Stimulated activated CD8-positive, alpha-beta memory T cell treated with anti-CD3 and anti-CD28 coated beads, Interleukin-12 subunit alpha, Interleukin-12 subunit beta, amount 100 ng/mL, for 1 hour (primary cell): ENCODE measurements around the gene SLC49A3.
"Not testable (repeated sequence)": the region's sequence is repeated elsewhere in the genome, so short reads cannot be mapped to it uniquely, and the experiment has no call there.

Source experiments
- DNase-seq: peaks from one replicate; pipeline ENCODE4 v3.0.0-alpha.2; 2020; ENCODE audit warnings: low read depth

Gene SLC49A3

DNA sequence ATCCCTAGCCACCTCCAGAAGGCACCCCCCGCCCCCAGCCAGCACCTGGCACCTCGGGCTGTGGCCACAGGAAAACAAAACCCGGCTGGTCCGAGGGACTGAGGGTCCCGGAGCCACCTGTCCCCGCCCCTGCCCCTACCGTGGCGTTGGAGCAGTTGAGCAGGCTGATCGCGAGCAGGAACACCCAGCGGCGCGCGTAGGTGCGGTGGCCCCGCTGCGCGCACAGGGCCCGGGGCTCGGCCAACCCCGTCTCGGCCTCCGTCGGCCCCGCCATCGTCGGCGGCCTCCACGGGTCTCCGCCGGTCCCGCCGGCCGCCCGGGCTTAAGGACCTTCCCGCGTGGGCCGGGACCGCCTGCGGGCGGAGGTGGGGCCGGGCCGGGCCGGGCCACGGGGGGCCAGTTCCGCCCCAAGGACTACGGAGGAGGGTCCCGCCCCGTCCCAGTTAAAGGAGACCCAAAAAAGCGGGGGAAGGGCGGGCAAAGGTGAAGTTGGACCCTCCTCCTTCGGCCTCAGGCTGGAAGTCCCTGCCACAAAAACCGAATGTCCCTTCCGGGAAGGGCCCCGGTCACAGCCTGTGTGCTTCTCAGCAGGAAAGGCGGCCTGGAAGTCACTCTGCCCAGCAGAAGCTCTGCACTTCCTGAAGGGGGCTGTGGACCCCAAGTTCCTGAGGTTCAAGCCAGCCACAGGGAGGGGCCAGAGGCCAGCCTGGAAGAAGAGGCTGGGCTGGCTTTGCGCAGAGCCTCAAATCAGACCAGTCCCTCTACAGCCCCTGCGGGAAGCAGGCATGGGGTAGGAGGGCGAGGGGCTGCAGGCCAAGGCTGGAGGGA is at the start of gene SLC49A3:
TSS of gene SLC49A3 (minus strand) at position 298 of the 828 bp plus-strand sequence. CDS start at position 274, 24 bp downstream.
- DNase-seq = no peak

DNA sequence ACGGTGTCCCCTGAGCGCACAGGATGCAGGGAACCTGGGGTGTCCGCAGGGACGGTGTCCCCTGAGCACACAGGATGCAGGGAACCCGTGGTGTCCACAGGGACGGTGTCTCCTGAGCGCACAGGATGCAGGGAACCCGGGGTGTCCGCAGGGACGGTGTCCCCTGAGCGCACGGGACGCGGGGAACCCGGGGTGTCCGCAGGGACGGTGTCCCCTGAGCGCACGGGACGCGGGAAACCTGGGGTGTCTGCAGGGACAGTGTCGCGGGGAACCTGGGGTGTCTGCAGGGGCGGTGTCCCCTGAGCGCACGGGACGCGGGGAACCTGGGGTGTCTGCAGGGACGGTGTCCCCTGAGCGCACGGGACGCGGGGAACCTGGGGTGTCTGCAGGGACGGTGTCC is 47.6 kb upstream of the SLC49A3 start:
- DNase-seq = not testable (repeated sequence)

DNA sequence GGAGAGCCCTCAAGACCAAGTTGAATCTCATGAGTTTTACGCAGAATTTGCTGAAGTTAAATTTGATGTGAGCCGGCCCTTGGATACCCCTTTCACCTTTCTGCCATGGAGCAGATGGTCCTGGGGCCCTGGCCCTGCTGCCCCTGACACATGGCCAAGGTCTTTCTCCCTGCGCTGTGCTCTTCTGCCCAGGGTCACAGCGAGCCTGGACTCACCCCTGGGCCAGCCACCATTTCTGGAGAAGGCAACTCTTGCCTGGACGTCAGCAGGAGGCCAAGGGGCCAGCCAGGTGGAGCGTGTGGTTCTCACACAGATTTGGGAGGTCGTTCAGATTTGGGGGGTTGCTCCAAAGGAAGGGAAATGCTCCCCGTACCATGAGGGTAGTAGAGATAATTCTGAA is 46.6 kb upstream of the SLC49A3 start:
- no peak for DNase-seq

DNA sequence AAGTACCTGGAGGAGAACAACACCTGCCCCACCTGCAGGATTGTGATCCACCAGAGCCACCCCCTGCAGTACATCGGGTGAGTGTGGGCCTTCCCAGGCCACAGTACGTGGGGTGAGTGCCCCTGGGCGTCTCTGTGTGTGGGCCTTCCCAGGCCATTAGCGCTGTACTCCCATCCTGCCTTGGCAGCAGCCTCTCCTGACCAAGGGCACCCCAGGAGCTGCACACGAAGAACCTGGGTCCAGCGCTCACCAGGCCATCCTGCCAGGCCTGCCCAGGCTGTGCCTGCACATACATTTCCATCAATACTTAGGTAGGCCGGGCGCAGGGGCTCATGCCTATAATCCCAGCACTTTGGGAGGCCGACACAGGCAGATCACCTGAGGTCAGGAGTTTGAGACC is 46.0 kb upstream of the SLC49A3 start:
- DNase-seq = no peak

DNA sequence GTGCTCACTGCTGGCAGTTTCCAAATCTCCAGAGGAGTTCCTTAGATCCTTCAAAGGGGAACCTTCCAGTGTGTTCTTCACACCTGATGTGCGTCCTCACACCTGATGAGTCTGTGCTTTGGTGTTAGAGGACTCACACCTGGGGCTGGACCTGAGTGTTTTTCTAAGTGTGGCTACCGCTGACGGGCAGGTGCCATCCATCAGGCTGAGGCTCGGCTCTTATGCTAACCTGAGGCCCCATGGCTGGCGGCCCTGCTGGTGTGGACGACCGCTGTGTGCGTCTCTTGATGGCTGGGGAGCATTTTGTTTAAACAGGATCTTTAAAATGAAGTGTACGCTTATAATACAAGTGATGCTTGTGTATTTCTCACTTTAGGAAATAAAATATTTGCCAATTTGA is 45.1 kb upstream of the SLC49A3 start:
- DNase-seq = no peak

DNA sequence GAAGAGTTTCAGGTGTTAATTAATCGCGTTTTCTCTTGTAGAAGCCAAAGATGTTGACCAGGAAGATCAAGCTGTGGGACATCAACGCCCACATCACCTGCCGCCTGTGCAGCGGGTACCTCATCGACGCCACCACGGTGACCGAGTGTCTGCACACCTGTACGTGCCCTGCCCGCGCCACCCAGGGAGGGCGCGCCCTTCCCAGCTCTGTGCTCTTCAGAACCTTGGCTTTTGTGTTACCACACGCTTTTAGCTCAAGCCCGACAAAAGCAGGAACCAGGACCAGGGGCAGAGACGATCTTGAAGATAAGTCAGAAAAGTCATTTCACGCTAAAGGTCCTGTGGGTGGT is 44.7 kb upstream of the SLC49A3 start:
- DNase-seq = no peak

- DNase-seq = no peak
Measured at GRCh38 chr4:732911-733630, 44.1 kb upstream of the SLC49A3 start.

DNA sequence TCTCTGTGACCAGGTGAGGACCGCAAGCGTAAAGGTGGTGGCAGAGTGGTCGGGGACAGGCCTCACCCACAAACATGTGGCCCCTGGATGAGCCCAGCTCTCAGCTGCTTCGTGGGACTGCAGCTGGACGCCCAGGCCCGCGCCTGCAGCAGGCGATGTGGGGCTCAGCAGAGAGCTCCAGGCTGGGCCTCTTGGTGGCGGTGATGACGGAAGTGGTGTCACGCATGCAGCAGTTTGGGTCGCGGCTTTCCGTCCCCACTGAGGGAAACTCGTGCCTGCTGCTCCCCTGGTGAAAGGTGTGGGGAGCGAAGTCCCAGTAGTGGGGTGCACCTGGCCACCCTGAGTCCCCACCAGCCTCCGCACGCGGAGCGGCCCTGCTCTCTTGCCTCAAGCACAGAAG is 43.5 kb upstream of the SLC49A3 start:
- DNase-seq = no peak

DNA sequence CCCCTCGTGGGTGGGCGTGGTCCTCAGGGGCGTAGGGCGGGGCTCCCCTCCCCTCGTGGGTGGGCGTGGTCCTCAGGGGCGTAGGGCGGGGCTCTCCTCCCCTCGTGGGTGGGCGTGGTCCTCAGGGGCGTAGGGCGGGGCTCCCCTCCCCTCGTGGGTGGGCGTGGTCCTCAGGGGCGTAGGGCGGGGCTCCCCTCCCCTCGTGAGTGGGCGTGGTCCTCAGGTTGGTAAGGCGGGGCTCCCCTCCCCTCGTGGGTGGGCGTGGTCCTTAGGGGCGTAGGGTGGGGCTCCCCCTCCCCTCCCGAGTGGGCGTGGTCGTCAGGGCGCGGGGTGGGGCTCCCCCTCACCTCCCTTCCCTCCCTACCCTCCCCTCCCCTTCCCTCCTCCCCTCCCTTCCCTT is 43.0 kb upstream of the SLC49A3 start:
- DNase-seq = not testable (repeated sequence)

GRCh38 chr4:730946-731904 is 42.3 kb upstream of the SLC49A3 start:
- not testable (repeated sequence) for DNase-seq

GRCh38 chr4:730511-730910 is 41.6 kb upstream of the SLC49A3 start:
- no peak for DNase-seq

- no peak for DNase-seq
Measured at GRCh38 chr4:729336-730315, 40.7 kb upstream of the SLC49A3 start.

DNA sequence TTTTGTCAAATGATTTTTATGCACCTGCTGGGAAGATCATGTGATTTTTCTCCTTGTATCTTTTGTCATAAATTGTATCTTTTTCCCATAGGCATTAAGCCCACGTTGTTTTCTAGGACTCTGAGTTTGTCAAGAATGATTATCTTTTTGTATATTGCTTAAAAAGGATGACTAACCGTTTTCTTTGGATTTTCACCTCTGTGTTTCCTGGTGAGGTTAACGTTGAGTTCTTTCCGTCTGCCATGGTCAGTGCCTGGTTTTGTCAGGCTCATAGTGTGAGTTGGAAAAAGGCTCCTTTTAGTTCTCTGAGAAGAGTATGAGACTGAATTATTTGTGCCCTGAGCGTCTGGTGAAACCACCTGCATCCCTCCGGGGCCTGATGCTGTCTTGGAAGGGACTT is 38.6 kb upstream of the SLC49A3 start:
- DNase-seq = no peak

DNA sequence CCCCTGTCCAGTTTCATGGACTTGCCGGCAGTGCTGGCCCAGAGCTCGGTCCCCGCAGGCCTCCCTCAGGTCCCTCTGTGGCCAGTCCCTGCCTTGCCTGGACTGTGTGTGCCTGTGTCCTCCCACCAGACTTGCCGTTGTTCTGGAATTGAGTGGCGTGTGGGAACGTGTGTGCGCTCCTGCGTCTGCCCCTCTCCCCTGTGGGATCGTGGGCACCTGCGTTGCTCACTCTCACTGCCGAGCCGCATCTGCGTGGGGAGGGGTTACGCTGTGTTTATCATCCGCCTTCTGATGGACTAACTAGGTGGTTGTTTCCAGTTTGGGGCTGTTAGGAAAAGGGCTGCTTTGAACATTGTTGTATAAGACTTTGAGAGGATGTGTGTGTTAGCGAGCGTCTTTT is 37.9 kb upstream of the SLC49A3 start:
- no peak for DNase-seq

GRCh38 chr4:726235-726787 is 37.4 kb upstream of the SLC49A3 start:
- DNase-seq = no peak

DNA sequence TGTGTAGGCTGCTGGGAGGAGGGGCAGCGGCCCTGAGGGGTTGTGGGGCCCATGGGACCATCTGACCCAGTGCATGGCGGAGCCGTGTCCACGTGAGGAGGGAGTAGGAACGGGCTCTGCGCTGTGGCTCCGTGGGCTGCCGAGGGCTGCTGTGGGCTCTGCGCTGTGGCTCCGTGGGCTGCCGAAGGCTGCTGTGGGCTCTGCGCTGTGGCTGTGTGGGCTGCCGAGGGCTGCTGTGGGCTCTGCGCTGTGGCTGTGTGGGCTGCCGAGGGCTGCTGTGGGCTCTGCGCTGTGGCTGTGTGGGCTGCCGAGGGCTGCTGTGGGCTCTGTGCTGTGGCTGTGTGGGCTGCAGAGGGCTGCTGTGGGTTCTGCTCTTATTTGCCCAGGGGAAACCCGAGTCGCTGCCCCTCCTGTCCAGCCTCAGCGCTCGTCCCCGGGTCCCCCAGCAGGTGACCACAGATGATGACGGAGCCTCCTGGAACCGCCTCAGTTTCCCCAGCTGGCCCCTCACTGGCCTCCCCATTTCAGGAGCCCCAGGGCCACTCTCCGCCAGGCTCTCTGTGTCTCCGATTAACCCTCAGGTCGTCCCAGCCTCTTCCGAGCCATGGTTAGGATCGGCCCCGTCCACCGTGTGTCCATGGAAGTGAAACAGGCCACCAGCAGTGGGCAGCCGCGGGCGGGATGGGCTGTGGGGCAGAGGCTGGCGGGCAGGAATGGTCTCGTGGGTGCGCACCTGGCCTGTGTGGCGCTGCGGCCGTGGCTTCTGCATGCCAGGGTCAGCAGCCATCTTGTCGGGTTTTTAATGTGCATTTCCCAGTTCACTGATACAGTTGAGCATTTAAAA is 36.7 kb upstream of the SLC49A3 start:
- DNase-seq = no peak

DNA sequence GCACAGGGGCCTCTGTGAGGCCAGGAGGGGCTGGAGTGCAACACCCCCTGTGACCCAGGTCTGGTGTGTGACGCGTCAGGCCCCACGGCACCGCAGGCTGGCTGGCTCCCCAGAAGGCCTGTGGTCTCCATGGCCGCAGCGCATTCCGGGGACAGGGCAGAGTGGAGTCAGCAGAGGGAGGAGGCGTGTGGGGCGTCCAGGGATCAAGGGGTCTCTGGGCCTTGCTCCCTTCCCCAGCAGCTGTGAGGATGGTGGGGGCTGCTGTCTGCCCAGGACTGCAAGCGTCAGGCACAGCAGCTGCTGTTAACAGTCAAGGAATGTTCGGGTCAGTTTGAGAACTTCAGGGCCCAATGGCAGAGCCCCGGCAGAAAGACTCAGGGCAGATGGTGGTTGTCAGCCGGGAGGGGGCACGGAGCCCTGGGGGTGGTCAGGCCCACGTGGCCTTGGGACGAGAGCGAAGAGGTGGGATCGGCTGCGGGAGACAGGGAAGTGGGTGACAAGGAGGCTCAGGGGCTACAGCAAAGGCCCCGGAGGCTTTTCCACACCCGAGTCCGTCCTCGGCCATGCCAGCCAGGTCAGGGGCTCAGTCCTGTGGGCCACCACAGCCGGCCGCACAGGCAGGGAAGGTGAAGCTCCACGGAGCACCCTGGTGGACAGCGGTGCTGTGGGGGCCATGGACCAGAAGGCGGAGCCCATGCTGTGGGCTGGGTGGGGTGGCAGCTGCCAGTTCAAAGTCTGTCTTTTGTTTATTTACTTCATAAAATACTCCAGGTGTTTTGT is 35.0 kb upstream of the SLC49A3 start:
- no peak for DNase-seq

DNA sequence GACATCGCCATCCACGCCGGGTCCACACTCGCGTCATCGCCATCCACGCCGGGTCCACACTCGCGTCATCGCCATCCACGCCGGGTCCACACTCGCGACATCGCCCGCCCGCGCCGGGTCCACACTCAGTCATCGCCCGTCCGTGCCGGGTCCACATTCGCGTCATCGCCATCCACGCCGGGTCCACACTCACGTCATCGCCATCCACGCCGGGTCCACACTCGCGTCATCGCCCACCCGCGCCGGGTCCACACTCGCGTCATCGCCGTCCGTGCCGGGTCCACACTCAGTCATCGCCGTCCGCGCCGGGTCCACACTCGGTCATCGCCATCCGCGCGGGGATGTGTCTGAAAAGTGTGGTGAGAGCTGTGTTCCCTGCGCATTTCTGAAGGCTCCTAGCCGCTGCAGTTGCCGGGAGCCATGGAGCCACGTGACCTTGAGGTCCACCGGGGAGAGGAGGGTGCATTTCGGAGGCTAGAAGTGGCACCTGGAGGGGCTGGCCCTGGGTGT is 34.0 kb upstream of the SLC49A3 start:
- no peak for DNase-seq

GRCh38 chr4:722169-722725 is 33.3 kb upstream of the SLC49A3 start:
- no peak for DNase-seq
